Memory B cell (primary cell): ENCODE data around the gene HNF4A.

ENCODE experiments used
- ATAC-seq: fragments of 150-1000 bp; cut with Tn5 transposase; 2 replicates; pipeline ENCODE4 v1.10.0; 2021; ENCODE audit warnings: low read depth, mild to moderate bottlenecking, moderate library complexity
- DNase-seq, 2 donors: peaks; one replicate each; pipeline ENCODE4 v3.0.0; 2022; ENCODE audit warnings: low spot score in 2 of 2
- H3K27ac Mint-ChIP-seq: one replicate; pipeline ENCODE4 v1.8.0; 2022; ENCODE audit warnings: mild to moderate bottlenecking, moderate library complexity, mixed read lengths
- H3K27me3 Mint-ChIP-seq: one replicate; pipeline ENCODE4 v1.8.0; 2022; ENCODE audit warnings: mixed read lengths
- H3K36me3 Mint-ChIP-seq: one replicate; pipeline ENCODE4 v1.8.0; 2022; ENCODE audit warnings: mild to moderate bottlenecking, mixed read lengths
- H3K4me1 Mint-ChIP-seq: one replicate; pipeline ENCODE4 v1.8.0; 2022; ENCODE audit warnings: mixed read lengths
- H3K4me3 Mint-ChIP-seq: one replicate; pipeline ENCODE4 v1.8.0; 2022; ENCODE audit warnings: mild to moderate bottlenecking, moderate library complexity, mixed read lengths
- H3K9me3 Mint-ChIP-seq: one replicate; pipeline ENCODE4 v1.8.0; 2022; ENCODE audit warnings: mixed read lengths

HNF4A gene

GRCh38 chr20:44412402-44413144 is 57.1 kb downstream of the HNF4A start:
- Mint-ChIP-seq H3K27me3 (peaks cover 9% of the 10 kb centered on the region), H3K27ac (no peak overlapping the region), H3K4me3 (no peak overlapping the region), H3K36me3 (no peaks in the 10 kb centered on the region), H3K4me1 (no peaks in the 10 kb centered on the region), H3K9me3 (no peaks in the 10 kb centered on the region)
- ATAC-seq (no peak), DNase-seq (no peak)

GRCh38 chr20:44413575-44414345 is 58.3 kb downstream of the HNF4A start:
- H3K4me1 Mint-ChIP-seq = no peaks in the 10 kb centered on the region
- H3K27me3 Mint-ChIP-seq = peaks cover 9% of the 10 kb centered on the region
- H3K27ac Mint-ChIP-seq = no peak overlapping the region
- no peak for ATAC-seq
- no peaks in the 10 kb centered on the region for H3K36me3 Mint-ChIP-seq
- no peak for DNase-seq
- H3K4me3 Mint-ChIP-seq = no peak overlapping the region
- H3K9me3 Mint-ChIP-seq = no peaks in the 10 kb centered on the region

- DNase-seq = no peak
- no peaks in the 10 kb centered on the region for H3K36me3 Mint-ChIP-seq
- peaks cover 9% of the 10 kb centered on the region for H3K27me3 Mint-ChIP-seq
- no peaks in the 10 kb centered on the region for H3K9me3 Mint-ChIP-seq
- ATAC-seq = no peak
- no peak overlapping the region for H3K4me3 Mint-ChIP-seq
- H3K27ac Mint-ChIP-seq = no peak overlapping the region
- H3K4me1 Mint-ChIP-seq = no peaks in the 10 kb centered on the region
Measured at GRCh38 chr20:44414346-44414714, 58.8 kb downstream of the HNF4A start.

GRCh38 chr20:44414808-44415207 is 59.3 kb downstream of the HNF4A start:
- Mint-ChIP-seq H3K27ac (no peak overlapping the region), H3K4me3 (no peak overlapping the region), H3K4me1 (no peaks in the 10 kb centered on the region), H3K36me3 (no peaks in the 10 kb centered on the region), H3K27me3 (peaks cover 9% of the 10 kb centered on the region), H3K9me3 (no peaks in the 10 kb centered on the region)
- DNase-seq (no peak), ATAC-seq (no peak)

- H3K4me1 Mint-ChIP-seq = no peaks in the 10 kb centered on the region
- no peaks in the 10 kb centered on the region for H3K9me3 Mint-ChIP-seq
- no peak for ATAC-seq
- DNase-seq = no peak
- H3K36me3 Mint-ChIP-seq = no peaks in the 10 kb centered on the region
- H3K27me3 Mint-ChIP-seq = peaks cover 10% of the 10 kb centered on the region
- no peak overlapping the region for H3K4me3 Mint-ChIP-seq
- no peak overlapping the region for H3K27ac Mint-ChIP-seq
Measured at GRCh38 chr20:44415833-44416715, 60.6 kb downstream of the HNF4A start.

GRCh38 chr20:44418069-44418905 is 62.8 kb downstream of the HNF4A start:
- Mint-ChIP-seq H3K27me3 (peaks cover 6% of the 10 kb centered on the region), H3K27ac (no peak overlapping the region), H3K9me3 (no peaks in the 10 kb centered on the region), H3K36me3 (no peaks in the 10 kb centered on the region), H3K4me1 (no peaks in the 10 kb centered on the region), H3K4me3 (no peak overlapping the region)
- no peak for ATAC-seq
- DNase-seq = no peak

GRCh38 chr20:44419131-44419844 is 63.8 kb downstream of the HNF4A start:
- ATAC-seq = no peak

GRCh38 chr20:44420497-44420896 is 65.0 kb downstream of the HNF4A start:
- H3K27me3 Mint-ChIP-seq = peaks cover 6% of the 10 kb centered on the region
- no peak overlapping the region for H3K27ac Mint-ChIP-seq
- H3K4me1 Mint-ChIP-seq = no peaks in the 10 kb centered on the region
- H3K4me3 Mint-ChIP-seq = no peak overlapping the region
- DNase-seq (no peak), ATAC-seq (no peak)
- no peaks in the 10 kb centered on the region for H3K9me3 Mint-ChIP-seq
- no peaks in the 10 kb centered on the region for H3K36me3 Mint-ChIP-seq

More at GRCh38 chr20:44419131-44419844, 63.8 kb downstream of the HNF4A start:
- Mint-ChIP-seq H3K27ac (no peak overlapping the region), H3K4me3 (no peak overlapping the region), H3K27me3 (peaks cover 6% of the 10 kb centered on the region), H3K4me1 (no peaks in the 10 kb centered on the region), H3K36me3 (no peaks in the 10 kb centered on the region), H3K9me3 (no peaks in the 10 kb centered on the region)
- no peak for DNase-seq

GRCh38 chr20:44422083-44422482 is 66.6 kb downstream of the HNF4A start:
- Mint-ChIP-seq H3K4me1 (no peaks in the 10 kb centered on the region), H3K36me3 (no peaks in the 10 kb centered on the region), H3K9me3 (no peaks in the 10 kb centered on the region), H3K27me3 (peaks cover 5% of the 10 kb centered on the region), H3K4me3 (no peak overlapping the region), H3K27ac (no peak overlapping the region)
- ATAC-seq (no peak), DNase-seq (no peak)

GRCh38 chr20:44423480-44423879 is 68.0 kb downstream of the HNF4A start:
- DNase-seq (no peak), ATAC-seq (no peak)
- no peaks in the 10 kb centered on the region for H3K9me3 Mint-ChIP-seq
- H3K4me1 Mint-ChIP-seq = no peaks in the 10 kb centered on the region
- no peak overlapping the region for H3K27ac Mint-ChIP-seq
- no peak overlapping the region for H3K4me3 Mint-ChIP-seq
- no peaks in the 10 kb centered on the region for H3K36me3 Mint-ChIP-seq
- peaks cover 8% of the 10 kb centered on the region for H3K27me3 Mint-ChIP-seq

GRCh38 chr20:44424039-44424495 is 68.6 kb downstream of the HNF4A start:
- Mint-ChIP-seq H3K9me3 (no peaks in the 10 kb centered on the region), H3K4me1 (no peaks in the 10 kb centered on the region), H3K36me3 (no peaks in the 10 kb centered on the region), H3K27ac (no peak overlapping the region), H3K4me3 (no peak overlapping the region), H3K27me3 (peaks cover 8% of the 10 kb centered on the region)
- no peak for ATAC-seq
- DNase-seq = no peak

- Mint-ChIP-seq H3K27me3 (peaks cover 11% of the 10 kb centered on the region), H3K9me3 (no peaks in the 10 kb centered on the region), H3K27ac (no peak overlapping the region), H3K4me1 (no peaks in the 10 kb centered on the region), H3K36me3 (no peaks in the 10 kb centered on the region), H3K4me3 (no peak overlapping the region)
- DNase-seq = no peak
- no peak for ATAC-seq
Measured at GRCh38 chr20:44425923-44426322, 70.4 kb downstream of the HNF4A start.
